GM12878 (cell line): Measurements from ENCODE around the gene RPL27A. TPM values are rescaled to one million over a fixed set of nuclear protein-coding genes. Genes with fewer than 3 reads are reported as not detected.

Source experiments
- CBX5 ChIP-seq: sonication (generic); IDR thresholded peaks from 2 replicates; pipeline ENCODE4 v1.6.1; 2016; ENCODE audit warnings: low read depth, moderate library complexity, mild to moderate bottlenecking, inconsistent platforms
- CEBPB ChIP-seq, 2 experiments: fragments of 150-350 bp in 1 of 2; IDR thresholded peaks; 2 replicates each; pipeline ENCODE4 v1.6.1; 2012 to 2014; ENCODE audit warnings: low read depth in 2 of 2, low read length in 2 of 2, borderline replicate concordance in 1 of 2, inconsistent platforms in 1 of 2
- CREM ChIP-seq: IDR thresholded peaks from 2 replicates; pipeline ENCODE4 v1.6.1; 2014; ENCODE audit warnings: antibody characterized with exemption, low read depth
- DPF2 ChIP-seq: fragments of 450-650 bp; IDR thresholded peaks from 2 replicates; pipeline ENCODE4 v1.6.1; 2017; ENCODE audit warnings: mild to moderate bottlenecking
- MTA3 ChIP-seq: IDR thresholded peaks from 2 replicates; pipeline ENCODE4 v1.6.1; 2012; ENCODE audit warnings: low read length, inconsistent platforms, borderline replicate concordance
- NRF1 ChIP-seq: conservative IDR thresholded peaks from 2 replicates; pipeline ENCODE4 v1.6.1; 2011; ENCODE audit warnings: mild to moderate bottlenecking, low read depth, low read length, improper control_type of control experiment
- POLR2AphosphoS2 ChIP-seq: IDR thresholded peaks from 2 replicates; pipeline ENCODE4 v1.6.1; 2011; ENCODE audit warnings: low read depth, mild to moderate bottlenecking, low read length, improper control_type of control experiment, moderate library complexity
- POLR2AphosphoS5 ChIP-seq: IDR thresholded peaks from 2 replicates; pipeline ENCODE4 v1.6.1; 2011; ENCODE audit warnings: mild to moderate bottlenecking, low read length, inconsistent platforms
- SP1 ChIP-seq: IDR thresholded peaks from one replicate; pipeline ENCODE4 v1.6.1; 2011; ENCODE audit warnings: low read depth, low read length
- polyA plus RNA-seq, 11 experiments: library from polyadenylated mRNA; depleted of rRNA in 4 of 11; unstranded in 6 of 11; stranded (reverse) in 5 of 11; fragments of >200 nt; fragmentation: Nextera tagmentation in 4 of 11; fragmentation: Illumina TruSeq in 1 of 11; extraction: Ambion mirVana in 4 of 11; extraction: Trizol in 1 of 11; gene quantifications; 1 replicate in 1 of 11; 2 replicates in 10 of 11; pipeline versions ENCODE4 v1.2.1 to v1.2.3, GENCODE V29; 2011 to 2016; ENCODE audit warnings: inconsistent platforms in 2 of 11, missing spikeins in 2 of 11, low read depth in 1 of 11
- total RNA-seq, 4 experiments: library from RNA; depleted of rRNA in 3 of 4; stranded (reverse); fragments of >200 nt in 3 of 4; fragmentation: Illumina TruSeq in 1 of 4; extraction: Trizol in 1 of 4; gene quantifications; 2 replicates each; pipeline versions ENCODE4 v1.2.1 to v1.2.3, GENCODE V29; 2013 to 2021
- TF ChIP-seq, protein P1 (sequence below): IDR thresholded peaks from 2 replicates; pipeline ENCODE4 v1.6.1; 2012; ENCODE audit warnings: improper control_type of control experiment, low read depth, low read length; ENCODE audit not compliant: insufficient replicate concordance

RPL27A gene
- total and polyA plus RNA-seq, 10 of the 15 experiments (the other 5 are each of a cell fraction or from before 2014, with no cell fraction given): 978 to 4,776 (median 1,959) TPM

DNA sequence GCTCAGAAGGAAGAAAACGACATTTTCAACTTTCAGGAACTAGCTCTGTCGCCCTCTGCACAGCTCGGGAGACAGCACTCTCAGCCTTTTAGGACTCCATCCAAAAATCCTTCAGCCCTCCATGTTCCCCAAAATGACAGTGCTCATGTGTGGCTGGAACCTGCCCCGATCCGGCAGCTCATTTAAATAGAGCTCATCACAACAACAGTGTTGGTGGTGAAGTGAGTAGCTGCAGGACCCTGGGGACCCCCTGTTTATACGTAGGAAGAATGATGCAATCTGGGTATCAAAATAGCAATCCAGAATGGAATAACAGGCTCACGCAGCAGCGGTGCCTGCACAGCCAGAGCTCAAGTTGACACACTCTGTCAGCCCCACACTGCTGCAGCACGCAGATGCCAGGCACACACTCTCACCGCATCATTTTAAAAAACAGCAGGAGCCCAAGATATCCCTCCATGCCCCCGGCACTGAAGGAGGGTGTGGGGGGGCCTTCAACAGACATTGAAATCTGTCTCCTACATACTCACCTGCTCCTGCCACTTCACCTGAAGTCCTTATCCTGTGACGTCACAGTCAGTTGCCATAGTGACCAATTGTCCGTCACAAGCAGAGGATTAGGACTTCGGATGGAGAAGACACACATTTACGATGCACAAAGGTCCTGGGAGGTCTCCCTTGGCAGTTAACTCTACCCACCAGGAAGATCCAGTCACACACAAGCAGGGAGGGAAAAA lies 24.1 kb upstream of the RPL27A start (continued):
- TF ChIP-seq, protein P1, sequence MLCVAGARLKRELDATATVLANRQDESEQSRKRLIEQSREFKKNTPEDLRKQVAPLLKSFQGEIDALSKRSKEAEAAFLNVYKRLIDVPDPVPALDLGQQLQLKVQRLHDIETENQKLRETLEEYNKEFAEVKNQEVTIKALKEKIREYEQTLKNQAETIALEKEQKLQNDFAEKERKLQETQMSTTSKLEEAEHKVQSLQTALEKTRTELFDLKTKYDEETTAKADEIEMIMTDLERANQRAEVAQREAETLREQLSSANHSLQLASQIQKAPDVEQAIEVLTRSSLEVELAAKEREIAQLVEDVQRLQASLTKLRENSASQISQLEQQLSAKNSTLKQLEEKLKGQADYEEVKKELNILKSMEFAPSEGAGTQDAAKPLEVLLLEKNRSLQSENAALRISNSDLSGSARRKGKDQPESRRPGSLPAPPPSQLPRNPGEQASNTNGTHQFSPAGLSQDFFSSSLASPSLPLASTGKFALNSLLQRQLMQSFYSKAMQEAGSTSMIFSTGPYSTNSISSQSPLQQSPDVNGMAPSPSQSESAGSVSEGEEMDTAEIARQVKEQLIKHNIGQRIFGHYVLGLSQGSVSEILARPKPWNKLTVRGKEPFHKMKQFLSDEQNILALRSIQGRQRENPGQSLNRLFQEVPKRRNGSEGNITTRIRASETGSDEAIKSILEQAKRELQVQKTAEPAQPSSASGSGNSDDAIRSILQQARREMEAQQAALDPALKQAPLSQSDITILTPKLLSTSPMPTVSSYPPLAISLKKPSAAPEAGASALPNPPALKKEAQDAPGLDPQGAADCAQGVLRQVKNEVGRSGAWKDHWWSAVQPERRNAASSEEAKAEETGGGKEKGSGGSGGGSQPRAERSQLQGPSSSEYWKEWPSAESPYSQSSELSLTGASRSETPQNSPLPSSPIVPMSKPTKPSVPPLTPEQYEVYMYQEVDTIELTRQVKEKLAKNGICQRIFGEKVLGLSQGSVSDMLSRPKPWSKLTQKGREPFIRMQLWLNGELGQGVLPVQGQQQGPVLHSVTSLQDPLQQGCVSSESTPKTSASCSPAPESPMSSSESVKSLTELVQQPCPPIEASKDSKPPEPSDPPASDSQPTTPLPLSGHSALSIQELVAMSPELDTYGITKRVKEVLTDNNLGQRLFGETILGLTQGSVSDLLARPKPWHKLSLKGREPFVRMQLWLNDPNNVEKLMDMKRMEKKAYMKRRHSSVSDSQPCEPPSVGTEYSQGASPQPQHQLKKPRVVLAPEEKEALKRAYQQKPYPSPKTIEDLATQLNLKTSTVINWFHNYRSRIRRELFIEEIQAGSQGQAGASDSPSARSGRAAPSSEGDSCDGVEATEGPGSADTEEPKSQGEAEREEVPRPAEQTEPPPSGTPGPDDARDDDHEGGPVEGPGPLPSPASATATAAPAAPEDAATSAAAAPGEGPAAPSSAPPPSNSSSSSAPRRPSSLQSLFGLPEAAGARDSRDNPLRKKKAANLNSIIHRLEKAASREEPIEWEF: no peak
- no peak for TF ChIP-seq CBX5
- TF ChIP-seq DPF2: no peak
- no peak for TF ChIP-seq CREM
- TF ChIP-seq POLR2AphosphoS2: no peak
- no peak for TF ChIP-seq POLR2AphosphoS5
- TF ChIP-seq MTA3: no peak
- TF ChIP-seq CEBPB (IDR thresholded peaks at IDR 0.05; ENCODE audit: borderline replicate concordance in 1 of 2, low read depth in 2 of 2, low read length in 2 of 2): no peak
- TF ChIP-seq NRF1: no peak
- TF ChIP-seq SP1: no peak
